Ishikawa (cell line): ENCODE data around the gene FBXL20.

ENCODE experiments used
- CEBPB ChIP-seq: IDR thresholded peaks from 2 replicates; pipeline ENCODE4 v1.6.1; 2012
- CREB1 ChIP-seq: IDR thresholded peaks from 2 replicates; pipeline ENCODE4 v1.6.1; 2012; ENCODE audit warnings: low read depth
- EP300 ChIP-seq: IDR thresholded peaks from 2 replicates; pipeline ENCODE4 v1.6.1; 2012; ENCODE audit warnings: borderline replicate concordance
- NFIC ChIP-seq: IDR thresholded peaks from 2 replicates; pipeline ENCODE4 v1.6.1; 2012
- RAD21 ChIP-seq: IDR thresholded peaks from 2 replicates; pipeline ENCODE4 v1.6.1; 2012; ENCODE audit warnings: low read depth
- REST ChIP-seq: IDR thresholded peaks from 2 replicates; pipeline ENCODE4 v1.6.1; 2012; ENCODE audit warnings: low read depth, mild to moderate bottlenecking
- TAF1 ChIP-seq: IDR thresholded peaks from 2 replicates; pipeline ENCODE4 v1.6.1; 2012; ENCODE audit warnings: low read depth, mild to moderate bottlenecking
- YY1 ChIP-seq: IDR thresholded peaks from 2 replicates; pipeline ENCODE4 v1.6.1; 2012; ENCODE audit warnings: low read depth
- ZBTB7A ChIP-seq: IDR thresholded peaks from 2 replicates; pipeline ENCODE4 v1.6.1; 2012; ENCODE audit warnings: low read depth
- TF ChIP-seq, protein P1 (sequence below): IDR thresholded peaks from 2 replicates; pipeline ENCODE4 v1.6.1; 2012

- TF ChIP-seq, protein P1, sequence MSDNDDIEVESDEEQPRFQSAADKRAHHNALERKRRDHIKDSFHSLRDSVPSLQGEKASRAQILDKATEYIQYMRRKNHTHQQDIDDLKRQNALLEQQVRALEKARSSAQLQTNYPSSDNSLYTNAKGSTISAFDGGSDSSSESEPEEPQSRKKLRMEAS: no peak
- TF ChIP-seq YY1 (no peak), CREB1 (no peak), TAF1 (no peak), CEBPB (no peak), NFIC (no peak), REST (no peak), EP300 (no peak), RAD21 (no peak), ZBTB7A (no peak)
Measured at GRCh38 chr17:39205112-39205526, 196.3 kb downstream of the FBXL20 start.
